COLO668 (cell line): ENCODE data around the gene FBXO34.
"Not testable (repeated sequence)": the region's sequence is repeated elsewhere in the genome, so short reads cannot be mapped to it uniquely, and the experiment has no call there.

Experiments
- DNase-seq: peaks from one replicate; lab custom pipeline; 2025; ENCODE audit not compliant: unreplicated experiment; lab: John Stamatoyannopoulos, UW

The FBXO34 gene

DNA sequence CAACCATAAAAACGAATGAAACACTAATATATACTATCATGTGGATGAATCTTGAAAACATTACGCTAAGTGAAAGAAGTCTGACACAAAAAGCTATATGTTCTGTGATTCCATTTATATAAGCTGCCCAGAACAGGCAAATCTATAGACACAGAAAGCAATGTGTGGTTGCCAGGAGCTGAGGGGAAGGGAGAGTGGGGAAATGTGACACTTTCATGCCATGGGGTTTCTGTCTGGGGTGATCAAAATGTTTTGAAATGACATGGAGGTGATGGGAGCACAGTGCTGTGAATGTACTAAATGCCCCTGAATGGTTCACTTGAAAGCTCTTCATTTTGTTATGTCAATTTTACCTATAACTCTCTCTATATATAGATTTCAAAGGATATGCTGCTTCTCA is 110.3 kb downstream of the FBXO34 start:
- DNase-seq: no peak

DNA sequence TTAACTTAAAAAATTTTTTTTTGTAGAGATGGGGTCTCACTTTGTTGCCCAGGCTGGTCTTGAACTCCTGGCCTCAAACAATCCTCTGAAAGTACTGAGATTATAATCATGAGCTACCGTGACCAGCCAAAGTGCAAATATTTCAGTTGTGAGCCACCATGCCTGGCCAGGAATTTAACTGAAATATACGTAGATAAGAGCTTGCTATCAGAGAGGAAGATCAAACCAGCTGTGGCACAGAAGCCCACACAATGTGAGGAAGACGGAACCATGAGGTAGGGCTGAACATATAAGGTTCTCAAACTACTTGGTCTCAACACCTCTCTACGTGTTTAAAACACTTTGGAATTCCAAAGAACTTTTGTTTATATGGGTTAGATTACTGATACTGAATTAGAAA is 111.3 kb downstream of the FBXO34 start:
- no peak for DNase-seq

DNA sequence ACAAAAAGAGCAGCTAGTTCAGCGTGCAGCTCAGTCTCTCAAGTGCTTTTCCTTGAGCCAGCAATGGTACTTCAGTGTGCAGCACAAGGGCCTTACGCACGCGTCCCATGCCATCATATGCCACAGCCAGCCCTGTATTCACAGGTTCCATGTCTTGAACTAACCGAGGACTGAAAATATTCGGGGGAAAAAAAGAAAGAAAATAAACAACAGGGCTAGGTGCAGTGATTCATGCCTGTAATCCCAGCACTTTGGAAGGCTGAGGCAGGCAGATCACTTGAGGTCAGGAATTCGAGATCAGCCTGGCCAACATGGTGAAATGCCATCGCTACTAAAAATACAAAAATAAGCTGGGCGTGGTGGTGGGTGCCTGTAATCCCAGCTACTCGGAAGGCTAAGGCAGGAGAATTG is 111.8 kb downstream of the FBXO34 start:
- DNase-seq: not testable (repeated sequence)

DNA sequence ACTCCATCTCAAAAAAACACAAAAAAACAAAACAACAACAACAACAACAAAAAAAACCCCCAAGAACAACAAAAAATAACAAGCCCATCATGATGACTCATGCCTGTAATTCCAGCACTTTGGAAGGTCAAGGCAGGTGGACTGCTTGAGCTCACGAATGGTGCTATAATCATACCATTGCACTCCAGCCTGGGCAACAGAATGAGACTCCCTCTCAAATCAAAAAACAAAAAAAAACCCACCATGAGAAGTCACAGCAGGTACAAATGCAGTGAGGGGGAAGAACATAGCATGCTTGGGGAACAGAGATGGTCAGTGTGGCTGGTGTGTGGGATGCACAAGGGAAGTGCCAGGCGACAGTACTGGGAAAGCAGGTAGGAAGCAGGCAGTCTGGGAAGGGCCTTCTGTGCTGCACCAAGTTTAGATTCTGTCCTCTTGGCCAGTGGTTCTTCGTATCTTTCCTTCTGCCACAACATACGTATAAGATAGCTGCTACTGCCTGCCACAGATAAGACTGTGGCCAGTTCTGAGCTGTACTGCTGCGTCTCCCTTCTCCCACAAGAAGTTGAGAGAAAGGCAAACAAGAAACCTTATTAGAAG is 112.4 kb downstream of the FBXO34 start:
- no peak for DNase-seq

DNA sequence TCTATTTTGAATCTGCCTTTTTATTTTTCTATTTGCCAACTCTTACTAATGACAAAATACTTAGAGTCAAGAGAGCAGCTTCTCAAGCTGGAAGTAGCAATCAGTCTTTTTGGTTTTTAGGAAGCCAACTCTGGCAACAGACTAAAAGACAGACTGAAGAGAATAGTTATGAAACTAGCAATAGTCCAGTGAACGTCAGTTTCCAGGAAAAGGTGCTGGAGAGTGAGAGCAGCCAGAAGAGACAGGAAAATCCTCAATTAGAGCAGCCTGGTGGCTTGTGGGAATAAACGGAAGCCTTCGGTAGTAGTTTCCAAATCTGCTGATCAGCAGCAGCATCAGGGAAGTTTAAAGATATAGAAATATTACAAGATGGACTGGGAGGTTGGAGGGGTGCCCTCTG is 113.3 kb downstream of the FBXO34 start:
- no peak for DNase-seq

DNA sequence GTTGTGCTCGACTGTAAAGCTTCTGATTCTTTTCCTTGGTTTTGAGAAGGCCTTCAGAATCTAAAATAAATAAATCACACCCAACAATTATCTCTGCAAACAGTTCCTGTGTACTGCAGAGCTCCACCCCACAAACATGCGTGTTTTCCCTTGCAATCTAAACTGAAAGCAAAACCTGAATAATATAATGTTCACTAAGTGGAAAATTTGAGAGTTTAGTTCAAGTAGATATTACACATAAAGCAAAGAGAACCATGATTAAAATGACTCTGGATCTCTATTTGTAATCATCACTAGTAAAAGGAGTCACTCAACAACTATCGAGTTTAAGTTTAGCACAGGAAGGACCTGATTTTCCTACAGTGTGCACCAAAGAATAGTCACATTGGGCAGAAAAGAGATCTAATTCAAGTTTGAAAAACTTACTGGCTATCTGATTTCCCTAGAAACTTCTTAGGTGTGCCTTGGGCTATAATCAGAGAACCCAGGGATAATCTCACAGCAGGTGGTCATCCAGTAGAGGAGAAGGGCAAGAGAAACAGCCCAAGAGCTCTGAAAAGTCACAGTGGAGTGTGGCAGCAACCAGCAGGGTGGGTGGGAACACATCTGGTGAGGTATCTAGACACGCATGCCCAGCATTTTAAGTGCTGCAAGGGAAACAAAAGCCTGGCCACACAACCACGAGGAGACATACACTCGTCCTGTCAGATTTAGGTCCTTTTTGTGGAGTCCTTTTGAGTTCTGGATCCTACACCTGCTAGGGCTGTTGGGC is 115.0 kb downstream of the FBXO34 start:
- DNase-seq: no peak

DNA sequence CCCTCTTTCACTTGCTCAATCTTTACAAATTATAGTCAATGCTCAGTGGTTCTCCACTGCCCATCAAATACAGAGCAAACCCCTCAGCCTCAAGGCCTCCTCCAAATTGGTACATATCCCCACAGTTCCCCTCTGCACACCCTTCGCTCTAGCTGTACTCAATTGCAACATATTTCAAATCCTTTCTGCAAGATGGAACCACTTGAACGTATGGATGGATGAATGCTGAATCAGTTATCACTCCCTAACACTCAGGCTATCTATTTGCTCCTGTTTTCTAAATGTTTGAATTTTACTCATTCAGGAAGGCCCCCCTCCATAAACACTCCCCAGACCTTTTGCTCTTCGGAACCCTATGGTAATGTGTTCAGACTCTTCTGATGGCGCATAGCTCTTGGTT is 115.9 kb downstream of the FBXO34 start:
- no peak for DNase-seq

DNA sequence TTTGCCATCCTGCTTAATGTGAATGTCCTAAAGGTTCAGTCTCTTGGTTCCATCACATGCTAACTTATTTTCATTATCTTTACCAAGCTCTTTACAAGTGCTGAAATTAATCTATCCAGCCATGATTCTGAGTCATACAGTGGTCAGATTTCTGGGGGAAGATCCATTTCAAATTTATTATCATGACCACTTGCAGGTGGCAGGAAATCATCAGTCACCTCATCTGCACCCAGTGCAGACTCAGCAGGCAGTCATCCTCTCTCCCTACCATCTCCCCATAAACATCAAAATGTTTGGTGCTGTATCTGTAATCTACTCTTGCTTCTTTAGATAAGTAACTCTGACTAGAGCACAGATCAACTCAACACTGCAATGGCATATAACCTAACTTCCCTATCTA is 116.9 kb downstream of the FBXO34 start:
- DNase-seq: no peak

DNA sequence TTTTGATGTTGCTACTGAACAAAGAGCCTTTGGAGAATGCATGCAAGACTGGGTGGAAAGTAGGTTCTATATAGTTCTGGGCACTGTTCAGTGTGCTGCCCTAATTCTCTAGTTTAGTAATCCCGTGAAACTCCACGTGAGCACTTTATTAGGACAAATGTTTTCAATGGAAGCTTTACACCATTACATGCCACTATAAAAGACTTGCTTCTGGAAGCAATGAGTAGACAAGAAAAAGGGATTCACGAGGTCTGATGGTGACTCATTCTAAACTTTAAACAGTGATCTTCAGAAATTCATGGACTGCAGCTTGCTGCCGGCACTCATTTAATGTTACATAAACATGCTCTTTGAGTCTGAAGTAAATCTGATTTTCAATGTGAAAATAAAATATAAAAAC is 118.1 kb downstream of the FBXO34 start:
- DNase-seq: no peak

DNA sequence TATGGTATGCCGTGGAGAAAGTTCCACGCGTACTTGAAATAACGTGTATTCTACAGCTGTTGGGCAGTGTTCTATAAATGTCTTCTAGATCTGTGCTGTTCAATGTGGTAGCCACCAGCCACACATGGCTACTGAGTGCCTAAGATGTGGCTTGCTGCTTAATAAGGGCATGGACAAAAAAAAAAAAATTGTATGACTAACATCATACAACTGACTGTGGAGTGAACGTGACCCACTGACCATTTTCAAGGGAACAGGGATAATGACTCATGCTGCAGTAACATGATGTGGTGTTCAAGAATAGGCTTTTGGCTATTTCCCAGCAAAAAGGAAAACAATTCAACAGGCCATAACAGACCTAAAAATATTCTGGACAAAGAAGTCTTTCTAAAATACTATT is 127.5 kb downstream of the FBXO34 start:
- DNase-seq: no peak

DNA sequence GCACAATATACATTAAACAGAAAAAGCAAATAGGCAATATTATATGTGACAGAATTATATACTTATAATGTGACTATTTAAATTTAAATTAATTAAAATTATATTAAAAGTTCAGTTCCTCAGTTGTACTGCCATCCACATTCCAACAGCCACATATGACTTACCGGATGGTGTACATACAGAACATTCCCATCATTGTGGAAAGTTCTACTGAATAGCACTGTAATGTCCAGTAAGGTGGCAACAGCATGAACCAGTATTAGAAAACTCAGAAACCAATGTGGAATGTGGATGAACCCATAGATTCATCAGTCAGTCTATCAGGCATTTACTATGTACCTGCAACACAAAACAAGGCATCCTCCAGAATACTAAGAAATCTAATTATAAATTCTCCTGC is 128.0 kb downstream of the FBXO34 start:
- no peak for DNase-seq

DNA sequence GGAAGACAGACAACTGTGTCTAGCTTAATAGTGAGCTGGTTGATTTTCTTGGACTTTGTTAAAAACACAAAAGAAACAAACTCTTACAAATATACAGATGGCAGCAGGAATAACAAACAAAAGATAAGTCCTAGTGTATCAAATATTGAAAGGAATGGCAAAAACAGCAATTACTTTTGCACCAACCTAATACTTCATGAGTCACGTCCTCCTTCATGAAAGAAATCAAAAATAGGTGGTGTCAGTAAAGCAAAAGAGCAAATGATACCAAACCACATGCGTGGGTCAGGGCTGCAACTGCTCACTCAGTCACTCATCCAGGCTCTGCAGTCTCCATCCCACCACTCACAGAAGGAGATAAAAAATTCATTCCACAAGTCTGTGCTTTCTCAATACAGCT is 128.6 kb downstream of the FBXO34 start:
- no peak for DNase-seq

DNA sequence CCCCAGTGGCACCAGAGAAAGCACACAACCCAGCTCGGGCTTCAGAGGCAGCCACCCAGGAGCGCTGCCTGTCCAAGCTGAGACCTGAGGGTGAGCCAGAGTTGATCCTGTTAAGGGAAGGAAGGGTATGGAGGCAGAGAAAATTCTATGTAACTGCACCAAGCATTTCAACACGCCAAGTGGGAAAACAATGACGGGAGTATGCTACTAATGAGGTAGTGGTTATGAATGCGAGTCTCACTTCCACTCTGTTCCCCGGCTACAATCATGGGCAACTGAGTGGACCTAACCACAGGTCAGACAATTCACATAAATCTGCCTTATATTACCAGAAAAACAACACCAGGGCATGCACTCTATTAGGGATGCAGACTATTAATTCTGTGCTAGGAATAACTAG is 130.5 kb downstream of the FBXO34 start:
- DNase-seq: no peak
